CD14-positive monocyte (primary cell): Measurements from ENCODE around the gene ROR1. TPM values are rescaled to one million over a fixed set of nuclear protein-coding genes. Genes with fewer than 3 reads are reported as not detected.

Source experiments
- DNase-seq, 3 donors: peaks; one replicate each; pipeline ENCODE4 v3.0.0-alpha.2; 2011 to 2022
- H2AFZ ChIP-seq: 2 replicates; pipeline ENCODE4 v1.6.0; 2012; ENCODE audit warnings: mild to moderate bottlenecking, low read depth, low read length, inconsistent platforms; ENCODE audit not compliant: insufficient read depth, poor library complexity, severe bottlenecking
- H3K27ac ChIP-seq, 2 donors: 1 replicate in 1 of 2; 2 replicates in 1 of 2; pipeline ENCODE4 v1.5.1; 2012 to 2013; ENCODE audit warnings: low read length in 2 of 2, control low read depth in 1 of 2, inconsistent platforms in 1 of 2, low read depth in 1 of 2, mild to moderate bottlenecking in 1 of 2
- H3K27me3 ChIP-seq, 2 donors: one replicate each; pipeline versions ENCODE4 v1.6.0 to v1.6.1; 2011 to 2013; ENCODE audit warnings: low read length in 2 of 2; ENCODE audit not compliant: control insufficient read depth in 2 of 2, insufficient read depth in 2 of 2
- H3K36me3 ChIP-seq, 2 donors: replicated peaks in 1 of 2; 1 replicate in 1 of 2; 2 replicates in 1 of 2; pipeline versions ENCODE4 v1.5.1 to v1.6.1; 2012 to 2013; ENCODE audit warnings: low read length in 2 of 2, control low read depth in 1 of 2, inconsistent platforms in 1 of 2, mild to moderate bottlenecking in 1 of 2; ENCODE audit not compliant: insufficient read depth in 2 of 2, control insufficient read depth in 1 of 2
- H3K4me1 ChIP-seq, 2 donors: 1 replicate in 1 of 2; 2 replicates in 1 of 2; pipeline versions ENCODE4 v1.5.1 to v1.6.1; 2012 to 2013; ENCODE audit warnings: low read length in 2 of 2, control low read depth in 1 of 2, inconsistent platforms in 1 of 2, mild to moderate bottlenecking in 1 of 2, moderate library complexity in 1 of 2; ENCODE audit not compliant: insufficient read depth in 2 of 2, control insufficient read depth in 1 of 2
- H3K4me2 ChIP-seq: replicated peaks from 2 replicates; pipeline ENCODE3; 2012; ENCODE audit warnings: low read length, moderate library complexity, mild to moderate bottlenecking; ENCODE audit not compliant: poor library complexity, severe bottlenecking; ENCODE audit errors: extremely low read depth
- H3K4me3 ChIP-seq, 3 experiments: fragments of 200-600 bp in 1 of 3; sonication (generic) in 1 of 3; replicated peaks in 1 of 3; 1 replicate in 2 of 3; 2 replicates in 1 of 3; pipeline ENCODE4 v1.5.1; 2011 to 2013; ENCODE audit warnings: low read length in 3 of 3, mild to moderate bottlenecking in 3 of 3, control low read depth in 2 of 3, low read depth in 2 of 3, inconsistent platforms in 1 of 3, moderate library complexity in 1 of 3
- H3K79me2 ChIP-seq: 2 replicates; pipeline ENCODE4 v1.6.0; 2012; ENCODE audit warnings: mild to moderate bottlenecking, control low read depth, inconsistent platforms, low read length, moderate library complexity; ENCODE audit not compliant: insufficient read depth
- H3K9ac ChIP-seq: 2 replicates; pipeline ENCODE4 v1.6.0; 2017; ENCODE audit warnings: low read length, mild to moderate bottlenecking; ENCODE audit not compliant: insufficient read depth, poor library complexity, severe bottlenecking
- H3K9me3 ChIP-seq, 2 donors: replicated peaks in 1 of 2; 1 replicate in 1 of 2; 2 replicates in 1 of 2; pipeline versions ENCODE4 v1.5.1 to v1.6.1; 2012 to 2013; ENCODE audit warnings: low read length in 2 of 2, control low read depth in 1 of 2; ENCODE audit not compliant: control insufficient read depth in 1 of 2, insufficient read depth in 1 of 2
- H4K20me1 ChIP-seq: 2 replicates; pipeline ENCODE4 v1.6.0; 2012; ENCODE audit warnings: mild to moderate bottlenecking, low read length, control low read depth, moderate library complexity; ENCODE audit not compliant: insufficient read depth
- H3K27ac Mint-ChIP-seq, 7 donors: one replicate each; pipeline ENCODE4 v1.8.0; 2020; ENCODE audit warnings: mild to moderate bottlenecking in 7 of 7, mixed read lengths in 7 of 7, moderate library complexity in 6 of 7, inconsistent platforms in 2 of 7
- H3K27me3 Mint-ChIP-seq, 3 donors: one replicate each; pipeline ENCODE4 v1.8.0; 2021 to 2022; ENCODE audit warnings: low read depth in 3 of 3, mild to moderate bottlenecking in 3 of 3, mixed read lengths in 3 of 3, moderate library complexity in 3 of 3, inconsistent platforms in 1 of 3
- H3K36me3 Mint-ChIP-seq, 2 donors: one replicate each; pipeline ENCODE4 v1.8.0; 2020; ENCODE audit warnings: mixed read lengths in 2 of 2, inconsistent platforms in 1 of 2, mild to moderate bottlenecking in 1 of 2
- H3K4me1 Mint-ChIP-seq: one replicate; pipeline ENCODE4 v1.8.0; 2020; ENCODE audit warnings: mild to moderate bottlenecking, mixed read lengths
- H3K4me3 Mint-ChIP-seq, 2 donors: one replicate each; pipeline ENCODE4 v1.8.0; 2020; ENCODE audit warnings: mild to moderate bottlenecking in 2 of 2, mixed read lengths in 2 of 2, moderate library complexity in 1 of 2
- H3K9me3 Mint-ChIP-seq, 7 donors: one replicate each; pipeline ENCODE4 v1.8.0; 2020 to 2022; ENCODE audit warnings: mixed read lengths in 7 of 7, mild to moderate bottlenecking in 6 of 7, moderate library complexity in 6 of 7, inconsistent platforms in 2 of 7
- CTCF ChIP-seq: fragments of 200-600 bp; IDR thresholded peaks from one replicate; pipeline ENCODE4 v1.8.0; 2022; ENCODE audit warnings: antibody characterized with exemption, mild to moderate bottlenecking
- WGBS: methylation state at CpG from one replicate; pipeline ENCODE4 v1.1.5; 2013; ENCODE audit warnings: missing lambda C conversion rate; ENCODE audit not compliant: insufficient coverage; 5-methylcytosine and 5-hydroxymethylcytosine counted together
- intact Hi-C, 2 donors: fragments of 100-400 bp; cut with micrococcal nuclease; formaldehyde crosslinking; loops; one replicate each; pipeline versions ENCODE4 v1.15.0 to v1.15.1; 2023
- polyA plus RNA-seq, 3 donors: library from polyadenylated mRNA; depleted of rRNA in 1 of 3; unstranded in 2 of 3; stranded (reverse) in 1 of 3; fragments of 300-500 nt in 2 of 3; fragments of >200 nt in 1 of 3; fragmentation: Illumina TruSeq in 2 of 3; gene quantifications; 1 replicate in 2 of 3; 2 replicates in 1 of 3; pipeline ENCODE4 v1.2.3, GENCODE V29; 2012 to 2021

ROR1 gene
- polyA plus RNA-seq, 3 donors = not detected

- no peaks in the 10 kb centered on the region for H3K36me3 ChIP-seq
- no peak overlapping the region for H3K4me2 ChIP-seq
- Mint-ChIP-seq H3K27me3 (no peaks in the 10 kb centered on the region), H3K4me3 (no peak overlapping the region), H3K36me3 (no peaks in the 10 kb centered on the region), H3K9me3 (peaks cover 0 to 4% (median 0%) of the 10 kb centered on the region in 7 donors), H3K4me1 (no peaks in the 10 kb centered on the region), H3K27ac (peak overlapping the region in 1 of 7 donors; percentile 19)
- no peak overlapping the region for H2AFZ ChIP-seq
- no peaks in the 10 kb centered on the region for H3K79me2 ChIP-seq
- no peaks in the 10 kb centered on the region for H4K20me1 ChIP-seq
- DNase-seq = no peak
- intact Hi-C loops = no loop called here
- no peaks in the 10 kb centered on the region for H3K9me3 ChIP-seq
- H3K4me1 ChIP-seq = no peaks in the 10 kb centered on the region
- no peak overlapping the region for H3K9ac ChIP-seq
- no peak overlapping the region for H3K4me3 ChIP-seq
- no peak overlapping the region for H3K27ac ChIP-seq
- TF ChIP-seq CTCF = no peak
- WGBS = no CpG with 5 or more reads among the region's 1 CpG
- H3K27me3 ChIP-seq = no peaks in the 10 kb centered on the region
Observed at GRCh38 chr1:64121766-64122385, 348.1 kb downstream of the ROR1 start.

GRCh38 chr1:64122588-64122987 lies 348.8 kb downstream of the ROR1 start:
- no peaks in the 10 kb centered on the region for H3K9me3 ChIP-seq
- H4K20me1 ChIP-seq = no peaks in the 10 kb centered on the region
- Mint-ChIP-seq H3K9me3 (peaks cover 0 to 4% (median 0%) of the 10 kb centered on the region in 7 donors), H3K36me3 (no peaks in the 10 kb centered on the region), H3K4me1 (no peaks in the 10 kb centered on the region), H3K27ac (peak overlapping the region in 1 of 7 donors; percentile 55), H3K4me3 (no peak overlapping the region), H3K27me3 (peaks cover 0 to 3% (median 0%) of the 10 kb centered on the region in 3 donors)
- no peak for TF ChIP-seq CTCF
- H3K79me2 ChIP-seq = no peaks in the 10 kb centered on the region
- intact Hi-C loops = no loop called here
- no peak overlapping the region for H3K27ac ChIP-seq
- no peak overlapping the region for H3K4me3 ChIP-seq
- H3K4me1 ChIP-seq = no peaks in the 10 kb centered on the region
- H3K27me3 ChIP-seq = no peaks in the 10 kb centered on the region
- no peaks in the 10 kb centered on the region for H3K36me3 ChIP-seq
- DNase-seq = no peak
- no peak overlapping the region for H2AFZ ChIP-seq
- no peak overlapping the region for H3K9ac ChIP-seq
- H3K4me2 ChIP-seq = no peak overlapping the region
- no CpG with 5 or more reads among the region's 3 CpGs for WGBS
